B cell (primary cell): ENCODE measurements around the gene ESPNL. TPM values are rescaled to one million over a fixed set of nuclear protein-coding genes. Genes with fewer than 3 reads are reported as not detected.

Experiments
- ATAC-seq: fragments of 200-7000 bp; cut with Tn5 transposase; one replicate; pipeline ENCODE4 v1.10.0; 2021; ENCODE audit warnings: low read depth, mild to moderate bottlenecking, moderate number of reproducible peaks, moderate library complexity
- CTCF ChIA-PET: fragments of 350-600 bp; sonication (Branson Sonifier 250); formaldehyde crosslinking; loops from one replicate; lab custom pipeline; 2021; ENCODE audit warnings: antibody characterized with exemption, inconsistent platforms; lab: Charles Lee
- POLR2A ChIA-PET: fragments of 350-600 bp; sonication (Branson Sonifier 250); formaldehyde crosslinking; loops from one replicate; lab custom pipeline; 2021; ENCODE audit warnings: antibody characterized with exemption; lab: Charles Lee
- DNase-seq: peaks from one replicate; pipeline ENCODE4 v3.0.0; 2013
- H2AFZ ChIP-seq: 2 replicates; pipeline ENCODE4 v1.6.1; 2012; ENCODE audit warnings: mild to moderate bottlenecking, low read depth, low read length; ENCODE audit not compliant: insufficient read depth, poor library complexity, severe bottlenecking
- H3K27ac ChIP-seq, 2 donors: 1 replicate in 1 of 2; 2 replicates in 1 of 2; pipeline ENCODE4 v1.5.1; 2012 to 2013; ENCODE audit warnings: low read length in 2 of 2, mild to moderate bottlenecking in 2 of 2, moderate library complexity in 1 of 2
- H3K27me3 ChIP-seq, 4 experiments: fragments of 200-600 bp in 1 of 4; sonication (generic) in 1 of 4; replicated peaks in 1 of 4; 1 replicate in 2 of 4; 2 replicates in 2 of 4; pipeline versions ENCODE4 v1.6.1 to v1.7.0; 2013 to 2016; ENCODE audit warnings: low read length in 3 of 4, mild to moderate bottlenecking in 2 of 4, mixed read lengths in 1 of 4, moderate library complexity in 1 of 4; ENCODE audit not compliant: insufficient read depth in 4 of 4, control insufficient read depth in 3 of 4; ENCODE audit errors: control extremely low read depth in 1 of 4
- H3K36me3 ChIP-seq, 2 experiments: replicated peaks in 1 of 2; 1 replicate in 1 of 2; 2 replicates in 1 of 2; pipeline versions ENCODE4 v1.6.1 to v1.7.1; 2013; ENCODE audit warnings: low read length in 1 of 2; ENCODE audit not compliant: insufficient read depth in 2 of 2, control insufficient read depth in 1 of 2; ENCODE audit errors: control extremely low read depth in 1 of 2, extremely low read depth in 1 of 2
- H3K4me1 ChIP-seq, 2 donors: fragments of 200-600 bp in 1 of 2; sonication (generic) in 1 of 2; 1 replicate in 1 of 2; 2 replicates in 1 of 2; pipeline versions ENCODE4 v1.5.1 to v1.6.1; 2013 to 2017; ENCODE audit warnings: low read length in 2 of 2; ENCODE audit not compliant: control insufficient read depth in 2 of 2, insufficient read depth in 2 of 2
- H3K4me2 ChIP-seq: replicated peaks from 2 replicates; pipeline ENCODE3; 2012; ENCODE audit warnings: mild to moderate bottlenecking, low read depth, low read length; ENCODE audit not compliant: poor library complexity, severe bottlenecking
- H3K4me3 ChIP-seq, 5 experiments: fragments of 200-600 bp in 1 of 5; sonication (generic) in 1 of 5; 1 replicate in 3 of 5; 2 replicates in 2 of 5; pipeline versions ENCODE4 v1.5.1 to v1.7.0; 2011 to 2016; ENCODE audit warnings: low read length in 4 of 5, mild to moderate bottlenecking in 4 of 5, low read depth in 2 of 5, control low read depth in 1 of 5, moderate library complexity in 1 of 5; ENCODE audit not compliant: insufficient read depth in 1 of 5; ENCODE audit errors: control extremely low read depth in 1 of 5, extremely low read depth in 1 of 5
- H3K79me2 ChIP-seq: fragments of 200-600 bp; sonication (generic); one replicate; pipeline ENCODE4 v1.6.0; 2016; ENCODE audit warnings: low read length; ENCODE audit not compliant: control insufficient read depth, insufficient read depth
- H3K9ac ChIP-seq: fragments of 200-600 bp; sonication (generic); 2 replicates; pipeline ENCODE4 v1.6.1; 2017; ENCODE audit warnings: mild to moderate bottlenecking, low read length, moderate library complexity
- H3K9me3 ChIP-seq, 3 donors: one replicate each; pipeline versions ENCODE4 v1.6.1 to v1.7.1; 2013; ENCODE audit warnings: low read length in 2 of 3; ENCODE audit not compliant: control insufficient read depth in 2 of 3, insufficient read depth in 1 of 3; ENCODE audit errors: control extremely low read depth in 1 of 3
- H4K20me1 ChIP-seq: 2 replicates; pipeline ENCODE4 v1.6.0; 2012; ENCODE audit warnings: mild to moderate bottlenecking, low read length; ENCODE audit not compliant: insufficient read depth, control insufficient read depth, poor library complexity, severe bottlenecking
- H3K27ac Mint-ChIP-seq: one replicate; pipeline ENCODE4 v1.8.0; 2021; ENCODE audit warnings: mixed read lengths
- H3K27me3 Mint-ChIP-seq: one replicate; pipeline ENCODE4 v1.8.0; 2021; ENCODE audit warnings: mixed read lengths
- H3K4me1 Mint-ChIP-seq: one replicate; pipeline ENCODE4 v1.8.0; 2021; ENCODE audit warnings: mixed read lengths
- H3K4me3 Mint-ChIP-seq: one replicate; pipeline ENCODE4 v1.8.0; 2021; ENCODE audit warnings: mixed read lengths
- H3K9me3 Mint-ChIP-seq: one replicate; pipeline ENCODE4 v1.8.0; 2022; ENCODE audit warnings: mixed read lengths; ENCODE audit not compliant: insufficient read depth
- CTCF ChIP-seq: fragments of 200-600 bp; IDR thresholded peaks from one replicate; pipeline ENCODE4 v1.8.0; 2022; ENCODE audit warnings: antibody characterized with exemption, mild to moderate bottlenecking
- EZH2 ChIP-seq: IDR thresholded peaks from 2 replicates; pipeline ENCODE4 v1.6.1; 2012; ENCODE audit warnings: borderline replicate concordance, low read depth, mild to moderate bottlenecking, moderate library complexity, low read length; ENCODE audit not compliant: insufficient read depth, poor library complexity, severe bottlenecking
- WGBS: methylation state at CpG from one replicate; pipeline ENCODE4 v1.1.5; 2013; ENCODE audit warnings: missing lambda C conversion rate; ENCODE audit not compliant: insufficient coverage; 5-methylcytosine and 5-hydroxymethylcytosine counted together
- intact Hi-C: fragments of 100-400 bp; cut with micrococcal nuclease; formaldehyde crosslinking; loops from one replicate; pipeline ENCODE4 v1.10.0; 2022
- polyA plus RNA-seq: library from polyadenylated mRNA; depleted of rRNA; stranded (reverse); fragments of >200 nt; gene quantifications from 2 replicates; pipeline ENCODE4 v1.2.3, GENCODE V29; 2012
- total RNA-seq, 2 donors: library from RNA; stranded (reverse); fragments of 120-200 nt in 1 of 2; gene quantifications; 1 replicate in 1 of 2; 2 replicates in 1 of 2; pipeline versions ENCODE4 v1.2.3 to v1.2.4, GENCODE V29; 2013 to 2022

Gene ESPNL
- total and polyA plus RNA-seq, 2 donors (not counting 1 experiment from before 2014, with no cell fraction given) = 1.6 to 2.5 TPM

DNA sequence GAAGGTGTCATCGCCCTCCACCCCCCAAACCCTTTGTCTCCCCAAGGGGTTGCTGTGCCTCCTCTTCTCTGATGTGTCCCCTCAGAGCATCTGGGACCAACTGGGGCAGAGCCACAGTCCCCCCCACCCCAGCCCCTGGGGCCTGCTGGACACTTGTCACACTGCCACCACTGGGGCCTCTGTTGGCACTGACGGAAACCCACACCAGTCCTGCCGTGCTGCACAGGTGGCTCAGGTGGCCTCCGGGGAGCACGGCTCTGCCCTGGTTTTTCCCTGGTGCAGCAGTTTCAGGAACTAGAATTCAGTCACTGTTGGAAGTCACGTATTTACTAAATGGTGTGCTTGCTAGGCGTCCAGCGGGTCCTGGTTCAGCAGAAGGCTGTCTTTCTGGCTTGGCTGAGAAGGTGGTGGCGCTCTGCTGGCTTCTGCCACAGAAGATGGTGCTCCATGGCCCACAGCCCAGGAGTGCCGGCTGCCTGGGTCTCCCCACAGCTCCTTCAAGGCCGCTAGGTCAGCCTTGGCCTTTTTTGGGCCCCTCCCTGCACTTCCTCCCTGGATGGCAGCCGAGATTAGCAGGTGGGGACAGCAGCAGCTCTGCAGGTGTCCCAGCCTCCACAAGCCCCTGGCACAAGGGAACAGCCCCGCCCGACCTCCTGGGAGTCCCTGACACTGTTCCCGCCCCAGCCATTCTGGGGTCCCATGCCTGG lies 19.8 kb downstream of the ESPNL start:
- H3K27ac Mint-ChIP-seq = no peak overlapping the region
- H4K20me1 ChIP-seq = no peaks in the 10 kb centered on the region
- ChIA-PET POLR2A (no interaction called here), CTCF (no interaction called here)
- H3K27me3 Mint-ChIP-seq = peaks cover 6% of the 10 kb centered on the region
- H3K9me3 ChIP-seq = peaks cover 0 to 9% (median 0%) of the 10 kb centered on the region in 3 donors
- peaks cover 0 to 8% (median 0%) of the 10 kb centered on the region in 4 experiments for H3K27me3 ChIP-seq
- ATAC-seq = peak; percentile 14
- peaks cover 4% of the 10 kb centered on the region for H3K4me1 Mint-ChIP-seq
- no peak overlapping the region for H3K4me2 ChIP-seq
- H3K4me3 Mint-ChIP-seq = no peak overlapping the region
- H3K36me3 ChIP-seq = no peaks in the 10 kb centered on the region
- H3K79me2 ChIP-seq = no peaks in the 10 kb centered on the region
- 34% methylated on average over 14 of the region's 15 CpGs for WGBS
- H3K4me1 ChIP-seq = peaks cover 4 to 8% of the 10 kb centered on the region in 2 donors
- no peak overlapping the region for H3K27ac ChIP-seq
- no peak overlapping the region for H3K4me3 ChIP-seq
- no peak overlapping the region for H3K9ac ChIP-seq
- H3K9me3 Mint-ChIP-seq = no peaks in the 10 kb centered on the region
- no peak overlapping the region for H2AFZ ChIP-seq
- TF ChIP-seq CTCF = no peak
- no peak for TF ChIP-seq EZH2
- DNase-seq = no peak
- intact Hi-C loops = no loop called here
